Astrocyte (in vitro differentiated cells and primary cell): ENCODE data around the gene MEIOSIN. TPM values are rescaled to one million over a fixed set of nuclear protein-coding genes. Genes with fewer than 3 reads are reported as not detected.
"Not testable (repeated sequence)": the region's sequence is repeated elsewhere in the genome, so short reads cannot be mapped to it uniquely, and the experiment has no call there.

Experiments used
- DNase-seq: peaks from one replicate; pipeline ENCODE4 v3.0.0-alpha.2; 2010; ENCODE audit warnings: low read depth
- FAIRE-seq: peaks from 2 replicates; lab custom pipeline; 2011; peaks lifted over from hg19 to GRCh38; lab: Jason Lieb, UNC
- H2AFZ ChIP-seq: 2 replicates; pipeline ENCODE4 v1.6.0; 2012; ENCODE audit warnings: low read depth, low read length, inconsistent platforms
- H3K27ac ChIP-seq: 2 replicates; pipeline ENCODE4 v1.5.1; 2011; ENCODE audit warnings: low read depth, low read length, inconsistent platforms
- H3K27me3 ChIP-seq: 2 replicates; pipeline ENCODE4 v1.6.0; 2011; ENCODE audit warnings: low read length, inconsistent platforms; ENCODE audit not compliant: insufficient read depth
- H3K36me3 ChIP-seq: 2 replicates; pipeline ENCODE4 v1.5.1; 2011; ENCODE audit warnings: low read length, inconsistent platforms; ENCODE audit not compliant: insufficient read depth
- H3K4me1 ChIP-seq: 2 replicates; pipeline ENCODE4 v1.5.1; 2011; ENCODE audit warnings: low read length, inconsistent platforms; ENCODE audit not compliant: insufficient read depth
- H3K4me2 ChIP-seq: 2 replicates; pipeline ENCODE4 v1.6.0; 2012; ENCODE audit warnings: low read length, inconsistent platforms
- H3K4me3 ChIP-seq: 2 replicates; pipeline ENCODE4 v1.5.1; 2011; ENCODE audit warnings: low read depth, mild to moderate bottlenecking, low read length, inconsistent platforms; ENCODE audit not compliant: insufficient read depth
- H3K79me2 ChIP-seq: 2 replicates; pipeline ENCODE4 v1.6.0; 2012; ENCODE audit warnings: mild to moderate bottlenecking, low read length, inconsistent platforms; ENCODE audit not compliant: insufficient read depth
- H3K9ac ChIP-seq: 2 replicates; pipeline ENCODE4 v1.6.0; 2012; ENCODE audit warnings: mild to moderate bottlenecking, low read length, inconsistent platforms
- H3K9me3 ChIP-seq: 2 replicates; pipeline ENCODE4 v1.5.1; 2012; ENCODE audit warnings: low read depth, mild to moderate bottlenecking, low read length, inconsistent platforms; ENCODE audit not compliant: insufficient read depth
- H4K20me1 ChIP-seq: 2 replicates; pipeline ENCODE4 v1.6.0; 2012; ENCODE audit warnings: low read length, inconsistent platforms; ENCODE audit not compliant: insufficient read depth
- H3K27ac Mint-ChIP-seq: one replicate; pipeline ENCODE4 v1.8.0; 2021; ENCODE audit warnings: mild to moderate bottlenecking, mixed read lengths; ENCODE audit not compliant: unreplicated experiment
- H3K27me3 Mint-ChIP-seq: one replicate; pipeline ENCODE4 v1.8.0; 2021; ENCODE audit warnings: low read depth, mixed read lengths; ENCODE audit not compliant: unreplicated experiment
- H3K36me3 Mint-ChIP-seq: one replicate; pipeline ENCODE4 v1.8.0; 2021; ENCODE audit warnings: low read depth, mixed read lengths; ENCODE audit not compliant: unreplicated experiment
- H3K4me1 Mint-ChIP-seq: one replicate; pipeline ENCODE4 v1.8.0; 2021; ENCODE audit warnings: low read depth, mixed read lengths; ENCODE audit not compliant: unreplicated experiment
- H3K4me3 Mint-ChIP-seq: one replicate; pipeline ENCODE4 v1.8.0; 2021; ENCODE audit warnings: mild to moderate bottlenecking, moderate library complexity, mixed read lengths; ENCODE audit not compliant: unreplicated experiment
- H3K9me3 Mint-ChIP-seq: one replicate; pipeline ENCODE4 v1.8.0; 2021; ENCODE audit warnings: mild to moderate bottlenecking, mixed read lengths; ENCODE audit not compliant: unreplicated experiment
- EZH2 ChIP-seq: IDR thresholded peaks from 2 replicates; pipeline ENCODE4 v1.6.1; 2012; ENCODE audit warnings: mild to moderate bottlenecking, low read length, inconsistent platforms; ENCODE audit not compliant: insufficient read depth
- total RNA-seq: library from RNA; stranded (reverse); gene quantifications from 2 replicates; pipeline ENCODE4 v1.2.1, GENCODE V29; 2021
- TF ChIP-seq, protein P1 (sequence below): IDR thresholded peaks from 2 replicates; pipeline ENCODE4 v1.5.1; 2011; ENCODE audit warnings: low read depth, mild to moderate bottlenecking, inconsistent platforms, low read length, moderate library complexity; ENCODE audit not compliant: insufficient read depth

Gene MEIOSIN
- total RNA-seq, 1 donor from 2014 or later: not detected

DNA sequence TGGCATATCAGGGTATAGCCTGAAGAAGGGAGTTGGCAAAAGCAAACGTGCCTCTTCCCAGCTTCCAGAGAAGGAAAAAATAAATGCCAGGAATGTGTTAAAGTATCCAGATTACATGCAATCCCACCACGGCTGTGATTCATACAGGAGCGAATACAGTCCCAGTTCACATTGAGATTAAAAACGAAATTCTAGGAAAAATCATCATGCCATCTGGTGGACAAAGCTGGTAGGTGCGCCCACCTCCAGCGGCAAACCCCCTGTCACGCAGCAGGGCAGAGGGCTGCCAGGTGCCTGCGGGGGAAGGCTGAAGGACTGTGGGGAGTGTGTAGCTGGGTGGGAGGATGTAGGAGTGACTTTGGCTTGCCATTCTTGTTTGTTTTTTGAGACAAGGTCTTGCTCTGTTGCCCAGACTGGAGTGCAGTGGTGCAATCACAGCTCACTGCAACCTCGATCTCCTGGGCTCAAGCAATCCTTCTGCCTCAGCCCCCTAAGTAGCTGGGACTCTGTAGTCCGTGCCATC lies 65.8 kb downstream of the MEIOSIN start:
- Histone ChIP-seq H3K9me3 (no peaks in the 10 kb centered on the region), H3K79me2 (no peaks in the 10 kb centered on the region), H2AFZ (no peak overlapping the region), H3K27me3 (no peaks in the 10 kb centered on the region), H4K20me1 (no peaks in the 10 kb centered on the region), H3K4me2 (peak overlapping the region; percentile 55), H3K36me3 (no peaks in the 10 kb centered on the region), H3K27ac (no peak overlapping the region), H3K4me1 (peaks cover 10% of the 10 kb centered on the region), H3K9ac (no peak overlapping the region), H3K4me3 (no peak overlapping the region)
- H3K36me3 Mint-ChIP-seq: no peaks in the 10 kb centered on the region
- peaks cover 2% of the 10 kb centered on the region for H3K27me3 Mint-ChIP-seq
- H3K27ac Mint-ChIP-seq: peak overlapping the region; percentile 20
- TF ChIP-seq EZH2: no peak
- TF ChIP-seq, protein P1, sequence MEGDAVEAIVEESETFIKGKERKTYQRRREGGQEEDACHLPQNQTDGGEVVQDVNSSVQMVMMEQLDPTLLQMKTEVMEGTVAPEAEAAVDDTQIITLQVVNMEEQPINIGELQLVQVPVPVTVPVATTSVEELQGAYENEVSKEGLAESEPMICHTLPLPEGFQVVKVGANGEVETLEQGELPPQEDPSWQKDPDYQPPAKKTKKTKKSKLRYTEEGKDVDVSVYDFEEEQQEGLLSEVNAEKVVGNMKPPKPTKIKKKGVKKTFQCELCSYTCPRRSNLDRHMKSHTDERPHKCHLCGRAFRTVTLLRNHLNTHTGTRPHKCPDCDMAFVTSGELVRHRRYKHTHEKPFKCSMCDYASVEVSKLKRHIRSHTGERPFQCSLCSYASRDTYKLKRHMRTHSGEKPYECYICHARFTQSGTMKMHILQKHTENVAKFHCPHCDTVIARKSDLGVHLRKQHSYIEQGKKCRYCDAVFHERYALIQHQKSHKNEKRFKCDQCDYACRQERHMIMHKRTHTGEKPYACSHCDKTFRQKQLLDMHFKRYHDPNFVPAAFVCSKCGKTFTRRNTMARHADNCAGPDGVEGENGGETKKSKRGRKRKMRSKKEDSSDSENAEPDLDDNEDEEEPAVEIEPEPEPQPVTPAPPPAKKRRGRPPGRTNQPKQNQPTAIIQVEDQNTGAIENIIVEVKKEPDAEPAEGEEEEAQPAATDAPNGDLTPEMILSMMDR: peak; percentile 87
- DNase-seq (peak; percentile 69), FAIRE-seq (peak; percentile 94)
- H3K4me3 Mint-ChIP-seq: no peak overlapping the region
- H3K4me1 Mint-ChIP-seq: peaks cover 15% of the 10 kb centered on the region
- H3K9me3 Mint-ChIP-seq: no peaks in the 10 kb centered on the region

DNA sequence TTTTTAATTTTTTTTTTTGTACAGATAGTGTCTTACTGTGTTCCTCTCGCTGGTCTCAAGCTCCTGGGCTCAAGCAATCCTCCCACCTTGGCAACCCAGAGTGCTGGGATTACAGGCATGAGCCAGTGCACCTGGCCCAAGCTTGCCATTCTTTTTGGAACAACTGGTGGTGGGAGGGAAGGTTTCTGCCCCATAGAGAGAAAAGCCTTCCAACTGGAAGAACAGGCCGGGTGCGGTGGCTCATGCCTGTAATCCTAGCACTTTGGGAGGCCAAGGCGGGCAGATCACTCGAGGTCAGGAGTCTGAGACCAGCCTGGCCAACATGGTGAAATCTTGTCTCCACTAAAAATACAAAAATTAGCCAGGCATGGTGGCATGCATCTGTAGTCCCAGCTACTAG lies 66.3 kb downstream of the MEIOSIN start:
- not testable (repeated sequence) for H3K79me2 ChIP-seq, H4K20me1 ChIP-seq, H3K9me3 Mint-ChIP-seq, H3K36me3 Mint-ChIP-seq, FAIRE-seq, H3K4me3 ChIP-seq, H3K36me3 ChIP-seq, H3K27me3 Mint-ChIP-seq, H3K27me3 ChIP-seq, H3K27ac Mint-ChIP-seq, H3K4me3 Mint-ChIP-seq, H3K4me2 ChIP-seq, H2AFZ ChIP-seq, H3K9me3 ChIP-seq, DNase-seq, H3K27ac ChIP-seq, H3K9ac ChIP-seq
- H3K4me1 Mint-ChIP-seq: peaks cover 15% of the 10 kb centered on the region
- H3K4me1 ChIP-seq: peaks cover 10% of the 10 kb centered on the region

DNA sequence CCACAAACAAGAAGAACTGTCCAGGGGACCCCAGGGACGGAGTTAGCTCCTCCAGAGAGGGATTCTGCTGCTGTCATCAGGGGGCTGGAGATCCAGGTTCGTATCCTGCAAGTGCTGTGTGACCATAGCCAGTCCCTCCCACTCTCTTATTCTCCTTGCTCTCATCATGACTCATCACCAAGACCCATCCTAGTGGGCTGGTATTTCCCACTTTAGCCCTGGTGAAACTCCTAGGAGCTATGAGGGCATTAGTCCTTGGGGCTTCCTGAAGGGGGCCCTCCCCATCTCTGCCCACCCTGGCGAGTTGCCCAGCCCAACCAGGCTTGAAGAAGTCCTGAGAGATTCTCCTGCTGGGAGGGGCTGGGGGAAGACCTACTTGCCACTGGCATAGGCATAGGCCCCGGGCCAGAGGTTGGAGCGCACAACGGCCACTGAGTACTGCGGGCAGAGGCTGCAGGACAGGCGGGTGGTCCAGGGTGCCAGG lies 66.9 kb downstream of the MEIOSIN start:
- Histone ChIP-seq H3K9ac (no peak overlapping the region), H3K4me2 (no peak overlapping the region), H3K79me2 (no peaks in the 10 kb centered on the region), H3K27ac (no peak overlapping the region), H3K4me3 (no peak overlapping the region), H3K27me3 (no peaks in the 10 kb centered on the region), H3K36me3 (no peaks in the 10 kb centered on the region), H3K9me3 (no peaks in the 10 kb centered on the region), H2AFZ (no peak overlapping the region), H3K4me1 (peaks cover 10% of the 10 kb centered on the region), H4K20me1 (no peaks in the 10 kb centered on the region)
- peaks cover 2% of the 10 kb centered on the region for H3K27me3 Mint-ChIP-seq
- DNase-seq (peak; percentile 50), FAIRE-seq (no peak)
- H3K36me3 Mint-ChIP-seq: no peaks in the 10 kb centered on the region
- no peak for TF ChIP-seq EZH2
- TF ChIP-seq, protein P1: no peak
- H3K4me3 Mint-ChIP-seq: peak overlapping the region; percentile 14
- peaks cover 15% of the 10 kb centered on the region for H3K4me1 Mint-ChIP-seq
- no peak overlapping the region for H3K27ac Mint-ChIP-seq
- H3K9me3 Mint-ChIP-seq: no peaks in the 10 kb centered on the region
